Activated effector memory CD4-positive, alpha-beta T cell treated with Interleukin-2 at 50 U/mL for 16 hours (primary cell): Measurements from ENCODE around the gene APRT.
A peak's percentile ranks its signal among the peaks of the same experiment; 100 is the strongest.
"Not testable (repeated sequence)": the region's sequence is repeated elsewhere in the genome, so short reads cannot be mapped to it uniquely, and the experiment has no call there.

Experiments used
- DNase-seq: peaks from one replicate; pipeline ENCODE4 v3.0.0-alpha.2; 2020

Gene APRT

DNA sequence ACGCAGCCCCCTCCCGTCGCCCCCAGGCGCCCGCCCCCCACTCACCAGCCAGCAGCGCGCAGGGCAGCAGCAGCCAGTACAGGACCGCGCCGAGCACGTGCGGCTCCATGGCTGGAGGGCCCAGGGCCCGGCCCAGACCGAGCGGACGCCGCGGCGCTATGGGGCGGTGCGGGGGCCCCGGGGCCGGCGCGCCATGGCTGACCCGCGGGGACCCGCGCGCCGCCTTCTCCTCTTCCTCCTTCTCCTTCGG, 26.9 kb downstream of the APRT start:
- no peak for DNase-seq

DNA sequence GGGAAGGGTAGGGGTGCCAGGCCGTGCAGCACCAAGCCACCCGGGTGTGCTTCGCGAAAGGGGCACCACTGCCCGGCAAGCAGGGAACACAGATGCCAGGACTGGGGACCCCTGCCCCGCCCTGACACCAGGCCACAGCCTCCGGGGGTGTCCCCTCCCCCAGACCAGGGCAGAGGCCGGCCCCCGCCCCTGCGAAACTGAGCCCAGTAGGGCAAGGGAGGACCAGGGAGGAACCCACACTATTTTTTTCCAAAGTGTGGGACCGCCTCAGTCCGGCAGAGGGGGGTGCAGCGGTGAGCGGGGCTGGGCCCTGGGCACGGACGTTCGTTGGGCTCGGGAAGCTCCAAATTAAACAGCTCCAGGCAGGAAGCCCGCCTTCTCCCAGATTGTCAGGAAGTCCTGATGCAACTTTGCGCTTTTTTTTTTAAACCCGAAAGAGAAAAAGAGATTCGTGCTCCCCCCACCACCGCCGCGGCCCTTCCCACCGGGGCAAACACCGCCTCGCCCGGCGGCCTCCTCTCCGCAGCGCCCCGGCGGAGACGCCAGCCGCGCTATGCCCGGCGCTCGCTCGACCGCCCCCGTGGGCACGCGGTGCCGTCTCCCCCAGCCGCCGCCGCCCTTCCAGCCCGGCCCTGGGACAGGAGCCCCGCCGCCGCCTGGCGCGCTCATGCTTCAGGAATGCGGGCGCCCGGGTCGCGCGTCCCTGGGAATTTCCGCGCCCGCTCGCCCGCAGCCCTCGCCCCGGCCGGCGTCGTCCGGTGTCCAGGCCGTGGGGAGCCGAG, 27.5 kb downstream of the APRT start:
- no peak for DNase-seq

DNA sequence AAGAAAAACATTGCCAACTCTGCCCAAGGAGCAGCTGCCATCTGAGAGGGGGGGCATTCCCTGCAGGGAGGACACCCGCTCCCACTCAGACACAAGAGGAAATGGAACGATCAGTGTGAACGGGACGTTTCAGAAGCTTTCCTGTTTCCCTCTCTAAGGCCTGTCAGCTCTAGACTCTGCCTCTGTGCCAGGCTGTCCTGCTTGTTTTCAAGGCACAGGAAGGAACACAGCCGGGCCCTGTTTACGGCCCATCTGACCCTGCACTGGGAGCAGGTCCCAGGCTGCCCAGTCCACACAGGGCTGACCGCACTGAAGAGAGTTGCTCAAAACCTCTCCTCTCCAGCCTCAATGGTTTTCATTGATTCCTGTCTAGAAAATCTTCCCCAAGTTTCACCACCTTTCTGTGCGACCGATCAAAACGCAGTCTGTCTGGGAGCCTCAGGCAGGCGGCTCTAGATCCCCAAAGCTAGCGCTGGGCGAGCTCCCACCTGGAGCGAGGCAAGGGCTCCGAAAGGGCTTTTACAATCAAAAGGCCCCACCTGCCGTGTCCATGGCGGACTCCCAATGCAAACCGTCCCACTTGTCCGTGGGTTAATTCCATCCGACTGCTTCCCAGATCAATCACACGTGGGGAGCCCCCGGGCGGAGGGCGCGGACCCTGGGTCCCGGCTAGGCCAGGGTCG, 28.2 kb downstream of the APRT start:
- DNase-seq: no peak

DNA sequence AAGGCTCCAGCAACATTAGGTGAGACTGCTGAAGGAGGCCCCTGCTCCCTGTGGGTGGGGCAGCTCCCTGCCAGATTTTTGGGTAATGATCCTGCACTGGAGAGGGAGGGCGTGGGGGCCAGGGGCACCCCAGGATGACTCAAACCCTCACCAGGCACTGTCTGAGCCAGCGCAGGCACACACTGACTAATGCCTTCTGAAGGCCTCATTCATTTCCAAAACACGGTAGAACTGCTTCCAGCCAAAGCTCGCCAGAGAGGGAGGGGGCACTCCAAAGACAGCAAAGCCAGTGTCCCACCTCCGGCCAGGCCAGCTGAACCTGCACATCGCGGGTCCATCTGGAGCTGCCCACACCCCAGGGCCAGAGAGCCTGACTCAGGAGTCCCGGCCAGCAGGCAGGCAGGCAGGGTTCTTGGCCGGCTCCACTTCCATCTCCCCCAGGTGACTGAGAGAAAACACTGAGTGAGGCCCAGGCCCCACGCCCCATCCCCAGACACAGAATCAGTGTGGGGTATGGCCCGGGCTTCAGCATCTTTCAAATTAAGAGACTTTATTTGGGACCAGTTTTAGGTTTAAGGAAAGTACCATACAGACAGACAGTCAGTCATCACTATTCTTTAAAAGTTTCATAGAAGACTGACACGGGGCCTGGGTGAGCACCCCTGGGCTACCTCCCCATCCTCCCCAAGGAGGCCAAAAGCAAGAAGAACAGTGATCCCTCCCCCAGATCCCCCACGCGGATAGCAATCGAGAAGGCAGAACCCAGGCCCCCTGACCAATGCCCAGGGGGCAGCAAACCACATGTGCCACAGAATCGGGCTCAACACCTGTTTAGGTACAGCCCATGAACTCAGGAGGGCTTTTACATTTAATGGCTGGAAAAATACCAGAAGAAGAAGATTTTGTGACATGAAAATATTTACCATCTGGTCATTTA, 29.0 kb downstream of the APRT start:
- peak; percentile 44 for DNase-seq

DNA sequence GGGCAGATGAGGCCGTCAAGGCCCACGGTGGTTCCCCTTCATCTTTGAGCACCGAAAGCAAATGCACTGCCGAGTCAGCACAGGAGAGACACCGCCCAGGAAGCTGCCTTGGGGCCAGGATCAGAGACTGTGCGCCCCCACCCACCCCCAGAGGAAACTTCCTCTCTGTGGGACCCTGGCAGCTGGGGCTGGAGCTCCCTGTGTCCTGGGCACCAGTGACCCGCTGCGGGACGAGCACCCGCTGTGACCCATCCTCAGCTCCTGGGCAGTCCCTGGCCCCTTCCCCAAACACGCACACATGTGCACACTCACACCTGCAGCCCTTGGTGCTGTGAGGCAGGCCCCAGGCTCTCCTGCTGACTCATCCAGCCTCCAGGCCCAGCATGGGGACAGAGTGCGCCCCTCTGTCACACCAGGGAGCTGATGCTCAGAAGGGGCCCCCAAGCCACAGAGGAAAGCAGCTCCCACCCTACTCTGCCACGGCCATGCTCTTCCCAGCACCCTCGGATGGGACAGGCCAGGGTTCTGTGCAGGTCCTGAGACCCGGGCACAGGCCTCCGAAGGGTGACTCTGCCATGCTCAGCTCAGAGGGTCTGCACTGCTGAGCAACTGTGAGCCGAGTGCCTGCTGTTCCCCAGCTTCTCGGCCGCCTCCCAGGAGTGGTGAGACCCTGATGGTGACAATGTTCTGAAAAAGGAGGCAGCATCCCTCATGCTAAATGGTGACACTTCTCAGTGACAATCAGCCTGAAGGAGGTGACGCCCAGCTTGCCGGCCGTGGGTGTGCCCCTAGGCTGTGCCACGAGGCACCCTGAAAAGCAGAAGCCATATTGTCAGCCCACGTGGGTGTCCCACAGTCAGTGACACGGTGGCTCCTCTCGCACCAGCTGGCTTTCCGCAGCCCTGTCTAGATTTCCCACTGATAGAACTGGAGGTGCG, 30.3 kb downstream of the APRT start:
- DNase-seq: peak; percentile 65

DNA sequence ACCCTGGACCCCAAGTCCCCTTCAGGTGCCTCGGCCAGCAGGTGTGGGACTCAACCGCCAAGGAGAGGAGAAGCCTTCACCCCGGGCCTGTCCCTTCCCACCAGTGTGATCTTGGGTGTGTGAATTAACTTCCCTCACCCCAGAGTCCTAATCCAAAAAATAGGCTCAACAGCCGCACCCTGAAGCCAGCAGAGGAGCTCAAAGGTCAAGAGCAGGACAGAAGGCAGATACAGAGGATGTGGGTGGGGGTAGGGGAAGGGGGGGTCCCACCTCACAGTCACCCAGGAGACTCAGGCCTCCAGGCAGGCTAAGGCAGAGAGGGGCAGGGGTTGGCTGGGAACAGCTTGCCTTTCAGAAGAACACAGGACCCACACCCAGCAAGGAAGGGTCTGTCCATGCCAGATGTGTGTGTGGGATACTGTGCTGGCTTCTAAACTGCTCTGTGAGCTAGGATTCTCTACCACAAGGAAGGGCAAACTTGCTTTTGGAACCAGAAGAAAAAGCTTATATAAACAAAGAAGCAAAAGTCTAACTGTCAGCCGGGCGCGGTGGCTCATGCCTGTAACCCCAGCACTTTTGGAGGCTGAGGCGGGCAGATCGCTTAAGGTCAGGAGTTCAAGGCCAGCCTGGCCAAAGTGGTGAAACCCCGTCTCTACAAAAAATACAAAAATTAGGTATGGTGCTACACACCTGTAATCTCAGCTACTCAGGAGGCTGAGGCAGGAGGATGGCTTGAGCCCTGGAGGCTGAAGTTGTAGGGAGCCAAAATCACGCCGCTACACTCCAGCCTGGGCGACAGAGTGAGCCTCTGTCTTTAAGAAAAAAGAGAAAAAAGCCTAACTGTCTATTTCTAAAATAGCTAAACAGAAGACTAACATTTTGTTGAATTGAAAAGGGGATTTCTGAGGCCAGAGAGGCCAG, 31.3 kb downstream of the APRT start:
- no peak for DNase-seq

DNA sequence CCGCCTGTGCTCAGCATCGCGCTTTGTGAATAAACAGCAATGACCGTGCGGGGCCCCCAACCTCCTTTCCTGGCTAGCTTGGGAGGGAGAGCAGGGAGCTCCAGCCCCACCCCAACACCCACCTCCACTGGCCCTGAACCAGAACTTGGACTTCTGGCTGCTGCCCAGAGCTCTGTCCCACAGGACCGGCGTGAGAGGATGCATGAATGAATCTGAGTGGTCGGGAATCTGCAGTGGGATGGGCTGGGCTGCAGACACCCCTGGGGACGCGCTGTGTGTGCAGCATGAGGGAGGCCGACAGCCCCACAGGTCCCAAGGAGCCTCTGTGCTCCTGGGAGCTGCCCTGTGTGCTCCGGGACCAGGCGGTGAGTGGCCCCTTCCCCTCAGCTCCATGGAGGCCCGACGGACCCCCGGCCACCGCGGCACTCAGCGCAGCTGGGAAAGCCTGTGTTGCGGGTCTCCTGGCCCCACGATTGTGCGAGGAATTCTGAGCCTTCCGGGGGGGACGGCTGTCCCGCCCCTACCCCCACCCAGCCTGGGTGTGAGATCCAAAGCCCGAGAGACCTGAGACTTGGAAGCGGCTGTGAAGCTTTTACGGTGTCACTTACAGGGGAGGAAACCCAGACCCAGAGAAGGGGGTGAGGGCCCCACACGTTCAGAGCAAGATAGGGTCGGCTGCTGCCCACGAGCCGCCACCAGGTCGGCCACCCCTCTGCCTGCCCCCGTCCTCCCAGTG, 32.2 kb downstream of the APRT start:
- no peak for DNase-seq

DNA sequence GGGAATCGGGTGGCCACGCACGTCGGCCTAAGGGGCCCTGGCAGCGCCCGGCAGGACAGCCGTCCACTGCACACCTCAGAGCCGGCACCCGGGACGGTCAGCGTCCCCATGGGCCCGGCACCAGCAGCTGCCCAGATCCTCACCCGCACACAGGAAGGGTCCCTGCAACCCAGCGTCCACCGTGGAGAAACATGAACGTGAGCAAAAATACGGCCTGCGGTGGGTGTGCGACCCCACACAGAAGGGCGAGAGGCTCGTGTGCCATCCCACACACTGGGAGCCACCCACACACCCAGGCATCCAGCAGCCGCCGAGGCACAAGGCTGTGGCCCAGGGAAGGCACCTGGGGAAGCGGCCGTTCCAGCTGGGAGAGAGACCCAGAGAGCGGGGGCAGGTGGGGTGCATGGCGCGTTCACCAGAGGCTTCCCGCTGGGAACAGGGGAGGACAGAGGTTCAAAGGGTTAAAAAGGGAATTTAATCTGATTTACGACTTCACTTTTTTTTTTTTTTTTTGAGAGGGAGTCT, 33.1 kb downstream of the APRT start:
- no peak for DNase-seq

DNA sequence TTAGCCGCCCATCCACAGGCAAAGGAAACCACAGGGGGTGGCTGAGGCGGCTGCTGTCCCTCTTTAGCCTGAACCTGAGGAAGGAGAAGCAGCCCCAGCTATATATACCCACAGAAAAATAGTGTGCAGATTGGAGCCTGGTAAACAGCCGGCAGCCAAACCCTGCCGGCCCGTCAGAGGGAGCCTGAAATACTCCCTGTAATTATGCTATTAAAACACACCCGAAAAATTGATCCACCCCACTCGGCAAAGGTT, 33.5 kb downstream of the APRT start:
- no peak for DNase-seq

DNA sequence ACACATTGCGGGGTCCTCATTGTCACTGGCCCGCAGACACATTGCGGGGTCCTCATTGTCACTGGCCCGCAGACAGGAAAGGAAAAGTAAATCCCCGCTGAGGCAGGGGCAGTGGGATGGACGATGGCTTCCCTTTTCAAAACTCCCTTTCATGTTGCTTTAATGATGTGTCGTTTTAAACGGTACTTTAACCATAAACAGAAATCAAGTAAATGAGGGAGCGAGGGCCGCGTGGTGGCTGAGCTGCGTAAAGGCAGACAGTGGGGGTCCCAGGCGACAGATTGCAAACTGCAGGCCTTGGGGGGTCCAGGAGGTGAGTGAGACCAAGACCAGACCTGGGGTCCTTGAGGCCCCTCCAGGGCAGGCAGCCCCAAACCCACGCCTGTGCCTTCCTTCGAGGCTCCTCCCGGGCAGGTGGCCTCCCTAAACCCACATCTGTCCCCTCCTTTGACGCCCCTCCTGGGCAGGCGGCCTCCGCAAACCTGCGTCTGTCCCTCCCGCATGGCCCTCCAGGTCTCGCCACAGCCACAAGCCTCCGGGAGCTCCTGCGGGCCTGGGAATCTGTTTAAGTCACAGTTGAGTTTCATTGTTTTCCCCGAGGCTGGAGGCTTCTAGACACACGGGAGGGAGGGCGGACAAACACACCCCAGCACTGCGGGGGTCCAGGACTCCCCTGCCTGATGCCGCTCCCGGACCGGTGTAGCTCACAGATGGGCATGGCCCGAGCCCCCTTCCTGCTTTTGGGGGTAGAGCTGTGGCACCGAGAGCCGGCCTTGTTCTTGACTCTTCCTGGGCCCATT, 34.1 kb downstream of the APRT start:
- DNase-seq: no peak

DNA sequence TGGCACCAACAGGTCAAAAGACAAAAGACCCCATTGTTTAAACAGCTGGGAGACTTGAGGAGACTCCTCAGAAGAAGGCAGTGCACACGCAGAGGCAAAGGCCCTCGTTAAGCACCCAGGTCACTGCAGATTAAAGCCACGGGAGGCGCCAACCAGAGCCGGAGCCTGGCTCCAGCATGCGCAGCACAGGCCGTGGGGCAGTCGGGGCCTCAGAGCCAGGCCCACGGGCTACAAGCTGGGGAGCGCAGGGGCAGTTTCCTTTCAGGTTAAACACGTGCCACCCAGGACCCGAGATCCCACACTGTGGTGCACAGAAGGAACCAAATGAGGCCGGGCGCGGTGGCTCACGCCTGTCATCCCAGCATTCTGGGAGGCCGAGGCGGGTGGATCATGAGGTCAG, 35.9 kb downstream of the APRT start:
- no peak for DNase-seq

DNA sequence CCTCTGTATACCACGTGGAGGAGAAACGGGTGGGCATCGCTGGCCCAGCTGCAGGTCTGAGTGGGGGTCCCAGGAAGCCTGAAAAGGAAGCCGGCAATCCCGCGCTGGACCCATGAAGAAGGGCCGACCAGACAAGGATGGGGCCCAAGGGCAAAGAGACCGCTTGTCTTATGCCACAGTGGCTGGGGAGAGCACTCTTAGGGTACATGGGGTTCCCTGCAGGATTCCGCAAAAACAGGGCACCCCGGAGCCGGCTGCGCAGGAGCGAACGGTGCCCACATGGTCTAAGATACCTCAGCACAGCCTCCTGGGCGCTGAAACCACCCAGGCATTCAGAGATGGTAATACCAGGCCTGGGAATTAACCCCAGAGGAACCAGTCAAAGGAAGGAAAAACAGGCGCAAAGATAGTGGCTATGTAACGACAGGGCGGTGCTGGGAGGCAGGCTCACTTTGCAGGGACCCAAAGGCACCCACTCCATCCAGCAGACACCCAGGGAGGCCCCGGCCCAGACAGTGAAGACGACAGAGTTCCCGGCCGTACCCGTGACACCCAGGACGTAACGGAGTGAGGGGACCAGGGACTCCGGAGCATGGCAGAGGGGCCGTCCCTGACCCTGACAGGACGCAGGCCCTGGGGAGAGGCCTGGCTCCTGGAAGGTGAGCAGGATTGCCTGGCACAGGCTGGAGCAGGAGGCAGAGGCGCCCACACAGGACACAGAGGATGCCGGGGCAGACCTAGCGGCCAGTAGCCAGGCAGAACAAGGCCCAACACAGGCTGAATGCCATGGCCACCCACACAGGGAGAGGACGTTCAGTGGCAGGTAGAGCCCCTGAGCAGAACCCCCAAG, 37.0 kb downstream of the APRT start:
- DNase-seq: no peak

DNA sequence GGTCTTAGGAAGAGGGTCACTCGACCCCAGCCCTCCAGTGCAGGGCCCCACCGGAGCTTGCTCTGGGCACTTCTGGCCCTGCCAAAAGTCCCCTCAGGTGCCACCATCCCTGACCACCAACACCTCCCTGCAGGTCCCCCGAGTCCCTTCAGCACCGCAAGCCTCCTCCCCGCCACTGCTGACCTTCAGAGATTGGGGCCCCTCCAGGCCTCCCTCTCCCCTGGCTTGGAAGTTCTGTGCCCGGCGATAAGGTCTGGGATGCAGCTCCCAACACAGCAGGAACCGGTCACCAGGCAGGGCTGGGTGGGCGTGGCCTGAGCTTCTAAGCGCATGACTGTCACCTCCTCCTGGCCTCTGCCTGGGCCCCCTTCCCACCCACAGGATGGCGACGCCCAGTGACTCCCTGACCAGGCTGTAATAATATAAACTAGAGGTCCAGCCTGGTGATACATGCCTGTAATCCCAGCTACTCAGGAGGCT, 37.9 kb downstream of the APRT start:
- DNase-seq: no peak

DNA sequence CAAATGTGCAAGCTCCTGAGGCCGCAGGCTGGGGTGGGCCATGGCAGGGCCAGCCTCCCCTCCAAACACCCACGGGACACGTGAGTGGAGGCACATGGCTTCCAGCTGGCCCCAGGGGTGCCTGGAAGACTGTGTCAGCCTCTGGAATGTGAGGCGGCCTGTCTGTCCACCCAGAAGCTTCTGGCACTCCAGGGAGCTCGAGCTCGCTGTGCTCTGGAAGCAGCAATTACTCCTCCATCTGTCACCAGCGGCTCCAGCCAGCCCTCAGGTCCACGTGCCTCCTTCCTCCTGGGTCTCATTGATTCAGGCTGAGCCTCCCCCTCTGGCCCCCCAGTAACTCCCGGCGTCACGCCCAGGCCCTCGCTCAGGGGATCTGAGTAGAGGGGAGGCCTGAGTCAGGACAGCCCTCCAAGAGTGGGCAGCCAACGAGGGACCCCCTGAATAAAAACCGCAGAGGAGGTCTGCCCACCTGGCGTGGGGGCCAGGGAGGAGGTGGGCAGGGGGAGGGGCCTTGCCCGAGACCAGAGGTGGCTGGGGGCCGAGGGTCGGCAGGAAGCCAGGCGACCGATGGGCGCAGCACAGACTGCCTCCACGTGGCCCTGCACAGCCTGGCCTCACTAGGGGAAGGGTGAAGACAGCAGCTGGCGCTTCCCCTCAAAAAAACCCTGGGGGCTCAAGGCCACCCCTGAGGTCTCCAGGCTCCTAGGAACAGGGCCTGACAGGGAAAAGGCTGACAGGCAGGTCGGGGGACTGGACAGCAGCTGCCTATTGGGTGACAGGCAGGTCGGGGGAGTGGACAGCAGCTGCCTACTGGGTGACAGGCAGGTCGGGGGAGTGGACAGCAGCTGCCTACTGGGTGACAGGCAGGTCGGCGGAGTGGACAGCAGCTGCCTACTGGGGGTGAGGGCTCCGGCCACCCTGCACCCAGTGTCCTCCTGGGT, 38.6 kb downstream of the APRT start:
- DNase-seq: no peak

DNA sequence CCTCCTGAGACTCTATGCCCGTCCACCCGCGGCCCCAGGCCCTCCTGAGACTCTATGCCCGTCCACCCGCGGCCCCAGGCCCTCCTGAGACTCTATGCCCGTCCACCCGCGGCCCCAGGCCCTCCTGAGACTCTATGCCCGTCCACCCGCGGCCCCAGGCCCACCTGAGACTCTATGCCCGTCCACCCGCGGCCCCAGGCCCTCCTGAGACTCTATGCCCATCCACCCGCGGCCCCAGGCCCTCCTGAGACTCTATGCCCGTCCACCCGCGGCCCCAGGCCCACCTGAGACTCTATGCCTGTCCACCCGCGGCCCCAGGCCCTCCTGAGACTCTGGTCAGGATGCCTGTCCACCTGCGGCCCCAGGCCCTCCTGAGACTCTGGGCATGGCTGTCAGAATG, 39.9 kb downstream of the APRT start:
- not testable (repeated sequence) for DNase-seq

DNA sequence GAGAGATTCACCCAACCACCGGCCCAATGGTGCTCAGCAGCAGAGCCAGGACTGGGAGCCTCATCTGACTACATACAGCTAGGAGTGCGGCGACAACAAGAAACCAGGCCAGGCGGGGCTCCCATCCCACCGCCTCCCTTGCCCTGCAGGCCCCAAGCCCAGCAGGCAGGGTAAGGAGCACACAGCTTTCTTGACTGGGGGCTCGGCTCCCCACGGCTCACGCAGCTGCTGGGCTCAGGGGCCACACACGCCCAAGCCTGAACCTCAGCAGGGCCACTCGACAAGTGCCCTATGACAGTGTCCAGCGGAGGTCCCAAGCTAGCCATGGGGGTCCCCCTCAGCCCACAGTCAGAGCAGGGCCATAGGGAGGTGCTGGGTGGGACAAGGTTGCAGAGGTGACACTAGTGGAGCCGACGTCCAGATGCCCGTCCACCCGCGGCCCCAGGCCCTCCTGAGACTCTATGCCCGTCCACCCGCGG, 40.4 kb downstream of the APRT start:
- no peak for DNase-seq

DNA sequence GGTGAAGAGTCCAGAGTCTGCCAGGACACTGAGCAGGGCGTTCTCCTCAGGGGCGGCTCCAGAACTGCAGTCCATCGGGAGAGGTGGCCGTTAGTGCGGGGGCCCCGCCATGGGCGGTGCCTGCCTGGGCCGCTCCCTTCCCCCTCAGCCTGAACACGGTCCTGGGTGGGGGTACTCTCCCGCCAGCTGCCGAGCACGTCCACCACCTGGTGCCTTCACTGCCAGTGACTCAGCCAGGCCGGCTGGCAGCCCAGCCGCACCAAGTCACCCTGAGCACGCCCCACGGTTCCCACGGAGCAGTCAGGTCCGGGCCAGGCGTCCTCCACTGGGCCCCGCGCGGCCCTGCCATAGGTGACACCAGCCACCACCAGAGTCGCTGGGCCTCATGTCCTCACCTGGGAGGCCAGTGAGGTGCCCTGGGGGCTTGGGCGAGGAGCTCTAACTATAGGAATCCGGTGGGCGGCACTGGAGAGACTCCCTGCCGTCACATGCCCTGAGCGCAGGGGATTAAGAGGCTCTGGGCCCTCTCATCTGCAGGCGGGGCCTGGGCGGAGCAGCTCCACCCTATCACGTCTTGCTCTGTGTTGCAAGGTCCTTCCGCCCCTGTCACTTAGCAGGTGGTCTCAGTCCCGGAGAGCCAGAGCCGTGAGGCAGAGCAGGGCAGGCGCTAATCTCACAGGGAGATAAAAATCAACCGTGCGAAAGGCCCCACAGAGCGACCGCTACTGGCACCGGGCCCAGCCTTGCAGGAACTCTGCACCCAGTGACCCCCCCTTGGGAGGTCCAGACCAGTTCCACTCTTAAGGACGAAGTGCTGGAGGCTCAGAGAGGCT, 41.1 kb downstream of the APRT start:
- no peak for DNase-seq
